HG02852 (cell line): ENCODE data around the gene CDC23.
"Not testable (repeated sequence)": the region's sequence is repeated elsewhere in the genome, so short reads cannot be mapped to it uniquely, and the experiment has no call there.

ENCODE experiments used
- ATAC-seq: cut with Tn5 transposase; IDR thresholded peaks from one replicate; pipeline ENCODE4 v1.9.1; 2021; ENCODE audit warnings: mild to moderate bottlenecking, moderate library complexity; ENCODE audit not compliant: unreplicated experiment

CDC23 gene, protein sequence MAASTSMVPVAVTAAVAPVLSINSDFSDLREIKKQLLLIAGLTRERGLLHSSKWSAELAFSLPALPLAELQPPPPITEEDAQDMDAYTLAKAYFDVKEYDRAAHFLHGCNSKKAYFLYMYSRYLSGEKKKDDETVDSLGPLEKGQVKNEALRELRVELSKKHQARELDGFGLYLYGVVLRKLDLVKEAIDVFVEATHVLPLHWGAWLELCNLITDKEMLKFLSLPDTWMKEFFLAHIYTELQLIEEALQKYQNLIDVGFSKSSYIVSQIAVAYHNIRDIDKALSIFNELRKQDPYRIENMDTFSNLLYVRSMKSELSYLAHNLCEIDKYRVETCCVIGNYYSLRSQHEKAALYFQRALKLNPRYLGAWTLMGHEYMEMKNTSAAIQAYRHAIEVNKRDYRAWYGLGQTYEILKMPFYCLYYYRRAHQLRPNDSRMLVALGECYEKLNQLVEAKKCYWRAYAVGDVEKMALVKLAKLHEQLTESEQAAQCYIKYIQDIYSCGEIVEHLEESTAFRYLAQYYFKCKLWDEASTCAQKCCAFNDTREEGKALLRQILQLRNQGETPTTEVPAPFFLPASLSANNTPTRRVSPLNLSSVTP

DNA sequence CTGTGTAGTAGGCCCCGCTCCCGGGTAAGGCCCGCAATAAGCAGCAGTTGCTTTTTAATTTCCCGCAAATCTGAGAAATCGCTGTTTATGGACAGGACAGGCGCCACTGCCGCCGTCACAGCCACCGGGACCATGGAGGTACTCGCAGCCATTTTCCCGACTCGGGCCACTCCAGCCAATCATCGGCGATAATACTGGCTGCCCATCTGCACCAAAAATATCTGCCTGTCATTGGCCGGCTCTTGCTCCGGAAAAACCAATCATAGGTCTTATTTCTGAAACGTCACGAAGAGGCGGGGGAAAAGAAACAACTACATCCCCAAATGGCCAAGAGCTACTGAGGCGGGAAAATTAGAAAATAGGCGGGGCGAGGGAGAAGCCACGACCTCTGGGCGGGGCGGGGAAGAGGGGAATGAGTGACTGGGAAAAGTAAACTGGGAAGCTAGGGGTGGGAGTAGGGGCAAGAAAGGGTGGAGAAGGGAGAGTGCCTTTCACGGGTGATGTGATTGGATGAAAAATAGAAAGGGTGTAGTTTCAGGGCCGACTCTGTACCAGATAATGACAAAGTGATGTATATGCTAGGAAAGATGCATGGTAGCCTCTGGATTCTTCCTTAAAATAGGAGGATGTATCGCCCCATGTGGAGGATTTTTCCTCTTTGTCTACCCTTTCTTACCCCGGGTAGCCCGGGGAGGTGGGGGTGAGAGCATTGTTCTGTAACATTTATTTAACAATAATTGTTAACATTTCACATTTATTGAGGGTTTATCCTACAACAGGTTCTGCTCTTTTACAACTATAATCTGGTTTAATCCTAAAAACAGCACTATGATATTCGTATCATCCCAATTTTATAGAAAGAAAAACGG is at the start of gene CDC23:
TSS of gene CDC23 (minus strand) at position 163 of the 869 bp plus-strand sequence. CDS start at position 152, 11 bp downstream.
- ATAC-seq: peak; percentile 94

DNA sequence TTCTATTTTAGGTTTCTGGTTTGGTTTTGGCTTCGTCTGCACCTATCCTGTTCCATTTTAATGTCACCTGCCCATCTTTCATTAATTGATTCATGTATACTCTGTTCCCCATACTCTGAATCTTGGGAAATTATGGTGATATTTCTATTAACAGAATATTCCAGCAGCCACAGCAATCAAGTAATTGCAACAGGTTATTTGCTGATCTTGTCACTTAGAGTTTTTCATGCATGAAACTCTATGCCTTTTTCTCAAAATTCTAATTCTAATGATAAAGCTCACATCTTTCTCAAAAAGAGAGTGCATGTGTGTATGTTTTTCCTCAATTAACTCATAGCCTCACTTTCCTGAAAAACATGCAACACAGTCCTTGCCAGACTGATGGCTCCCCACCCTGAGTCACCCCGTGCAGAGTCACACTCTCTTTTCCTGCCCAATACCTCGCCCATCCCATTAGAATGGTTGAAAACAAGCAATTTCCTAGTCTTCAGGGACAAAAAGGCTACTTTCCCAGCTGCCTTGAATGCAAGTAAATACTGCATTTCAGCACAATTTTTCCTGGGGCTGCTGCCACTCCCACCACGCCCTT is 45.7 kb upstream of the CDC23 start:
- no peak for ATAC-seq

GRCh38 chr5:138257583-138257982 is 44.5 kb upstream of the CDC23 start:
- no peak for ATAC-seq

DNA sequence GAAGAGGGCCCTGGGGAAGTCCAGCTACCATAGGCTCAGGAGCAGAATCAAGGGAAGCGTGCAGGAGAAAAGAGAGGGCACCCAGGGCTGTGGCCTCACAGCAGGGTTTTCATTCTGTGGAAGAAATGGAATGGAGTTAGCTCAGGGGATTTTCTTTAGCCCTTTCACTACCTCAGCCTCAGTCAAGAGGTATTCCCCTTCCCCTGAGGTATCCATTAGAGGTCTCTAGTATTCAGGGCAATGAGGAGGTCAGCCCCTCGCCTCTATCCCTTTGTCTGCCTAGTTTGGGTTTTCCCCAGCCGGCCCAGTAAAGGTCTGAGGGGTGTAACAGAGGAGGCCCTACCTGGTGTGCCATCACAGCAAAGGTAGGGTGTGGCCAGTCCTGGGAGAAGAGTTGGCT is 39.8 kb upstream of the CDC23 start:
- ATAC-seq: no peak

GRCh38 chr5:138247800-138248199 is 34.7 kb upstream of the CDC23 start:
- ATAC-seq: not testable (repeated sequence)

- ATAC-seq: no peak
These were observed 33.7 kb upstream of the CDC23 start for GRCh38 chr5:138246822-138247221.

DNA sequence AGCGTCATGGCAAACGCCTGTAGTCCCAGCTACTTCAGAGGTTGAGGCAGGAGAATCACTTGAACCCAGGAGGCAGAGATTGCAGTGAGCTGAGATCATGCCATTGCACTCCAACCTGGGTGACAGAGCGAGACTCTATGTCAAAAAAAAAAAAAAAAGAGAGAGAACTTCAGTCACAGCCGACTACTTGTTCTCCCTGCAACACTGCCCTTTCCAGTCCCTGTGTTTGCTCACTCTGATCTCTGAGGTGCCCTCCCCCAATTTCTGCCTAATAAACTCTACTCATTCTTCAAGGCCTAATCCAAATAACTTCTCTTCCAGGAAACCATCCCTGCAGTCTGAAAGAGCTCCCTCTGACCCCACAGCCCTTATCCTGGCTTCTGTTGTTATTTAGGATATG is 33.2 kb upstream of the CDC23 start:
- no peak for ATAC-seq

GRCh38 chr5:138245717-138246116 is 32.6 kb upstream of the CDC23 start:
- no peak for ATAC-seq

DNA sequence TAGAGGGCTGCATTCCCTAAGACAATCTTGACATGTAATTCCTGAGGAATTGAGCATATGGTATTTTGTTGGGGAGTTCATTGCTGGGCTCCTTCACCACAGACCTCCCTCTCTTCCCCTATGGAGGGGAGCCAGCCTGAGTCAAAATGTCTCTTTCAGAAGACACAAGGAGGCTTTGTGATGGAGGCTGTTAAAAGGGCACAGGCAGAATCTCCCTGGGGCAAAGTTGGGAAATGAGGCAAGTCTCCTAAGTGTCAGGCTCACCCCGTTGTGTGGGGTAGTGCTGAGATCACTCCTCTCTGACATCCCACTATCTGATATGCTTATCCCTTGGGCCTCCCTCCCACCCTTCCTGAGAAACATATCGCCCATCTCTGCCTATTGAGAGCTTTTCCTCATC is 30.7 kb upstream of the CDC23 start:
- no peak for ATAC-seq

DNA sequence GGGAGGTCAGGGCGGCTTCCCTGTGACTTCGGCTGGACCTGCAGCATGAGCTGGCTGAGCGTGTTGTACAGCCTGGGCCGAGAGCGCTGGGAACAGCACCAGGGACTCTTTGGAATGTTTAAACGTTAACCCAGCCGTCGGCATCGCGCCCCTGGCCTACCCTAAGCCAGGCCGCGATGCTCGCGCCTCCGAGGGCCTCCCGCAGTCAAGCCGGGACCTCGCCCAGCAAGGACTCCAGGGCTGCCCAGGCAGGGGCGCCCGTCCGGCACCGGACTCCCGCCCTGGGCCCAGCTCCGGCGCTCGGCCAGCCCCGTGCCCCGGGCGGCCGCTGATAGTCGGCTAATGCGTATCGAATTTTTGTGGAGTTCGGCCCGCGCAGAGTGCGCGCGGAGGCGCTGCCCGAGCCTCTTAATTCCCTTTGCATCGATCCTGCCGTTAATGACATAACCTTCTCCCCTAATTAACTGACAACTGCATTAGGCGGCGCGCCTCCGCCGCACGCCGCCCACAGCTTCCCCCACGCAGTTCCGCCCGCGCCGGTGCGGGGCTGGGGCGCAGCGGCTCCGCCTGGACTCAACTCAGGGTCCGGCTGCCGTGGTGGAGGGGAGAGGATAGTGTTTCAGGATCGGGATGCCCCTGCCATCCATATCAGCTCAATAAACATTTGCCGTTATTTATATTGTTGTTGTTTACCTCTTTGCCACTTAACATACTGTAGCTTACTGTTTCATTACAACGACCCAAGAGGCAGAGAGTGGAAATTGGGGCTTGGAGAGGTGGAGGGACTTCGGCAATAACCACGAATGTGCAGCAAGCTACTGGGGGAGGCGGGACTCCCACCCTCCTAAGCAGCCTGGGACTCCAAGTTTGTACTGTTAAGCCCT is 28.8 kb upstream of the CDC23 start:
- ATAC-seq: no peak

- ATAC-seq: no peak
These were observed 27.7 kb upstream of the CDC23 start for GRCh38 chr5:138240650-138241385.

GRCh38 chr5:138238034-138238433 is 24.9 kb upstream of the CDC23 start:
- ATAC-seq: no peak

DNA sequence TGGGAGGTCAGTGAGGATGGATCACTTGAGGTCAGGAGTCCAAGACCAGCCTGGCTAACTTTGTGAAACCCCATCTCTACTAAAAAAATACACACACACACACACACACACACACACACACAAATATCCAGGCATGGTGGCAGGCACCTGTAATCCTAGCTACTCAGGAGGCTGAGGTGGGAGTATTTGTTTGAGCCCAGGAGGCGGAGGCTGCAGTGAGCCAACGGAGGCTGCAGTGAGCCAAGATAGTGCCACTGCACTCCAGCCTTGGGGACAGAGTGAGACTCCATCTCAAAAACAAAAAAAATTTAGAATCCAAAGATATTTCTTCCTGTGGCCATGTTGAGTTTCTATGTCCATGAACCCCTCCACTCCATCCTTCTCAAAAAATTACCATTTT is 21.5 kb upstream of the CDC23 start:
- no peak for ATAC-seq

DNA sequence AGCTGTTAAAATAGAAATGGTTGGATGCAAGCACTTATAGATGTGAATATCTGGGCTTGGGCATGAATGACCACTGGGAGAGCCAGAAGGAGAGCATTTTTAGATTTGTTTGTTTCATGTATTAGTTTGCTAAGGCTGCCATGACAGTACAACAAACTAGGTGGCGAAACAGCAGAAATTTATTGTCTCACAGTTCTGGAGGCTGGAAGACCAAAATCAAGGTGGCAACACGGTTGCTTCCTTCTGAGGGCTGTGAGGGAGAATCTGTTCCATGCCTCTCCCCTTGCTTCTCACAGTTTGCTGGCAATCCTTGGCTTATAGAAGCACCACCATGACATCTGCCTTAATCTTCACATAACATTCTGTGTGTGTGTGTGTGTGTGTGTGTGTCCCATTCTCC is 20.2 kb upstream of the CDC23 start:
- ATAC-seq: no peak

GRCh38 chr5:138230981-138231589 is 18.0 kb upstream of the CDC23 start:
- no peak for ATAC-seq

DNA sequence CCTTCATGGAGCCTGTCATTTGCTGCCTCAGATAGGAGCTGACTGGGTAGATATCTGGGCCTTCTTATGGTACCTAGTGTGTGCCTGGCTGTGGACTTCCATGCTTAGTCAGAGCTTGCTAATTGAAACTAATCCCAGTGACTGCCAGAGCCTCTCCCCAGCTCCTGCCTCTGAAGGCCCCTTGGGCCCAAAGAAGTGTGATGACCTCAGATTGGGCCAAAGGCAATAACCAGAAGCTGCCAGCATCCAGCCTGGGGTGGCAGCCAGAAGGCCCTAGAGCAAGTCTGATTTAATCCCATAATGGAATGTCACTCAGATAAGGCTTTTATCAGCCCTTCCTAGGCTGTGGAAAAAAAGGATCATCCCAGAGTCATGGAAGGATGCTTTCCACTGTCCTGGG is 17.1 kb upstream of the CDC23 start:
- ATAC-seq: no peak

DNA sequence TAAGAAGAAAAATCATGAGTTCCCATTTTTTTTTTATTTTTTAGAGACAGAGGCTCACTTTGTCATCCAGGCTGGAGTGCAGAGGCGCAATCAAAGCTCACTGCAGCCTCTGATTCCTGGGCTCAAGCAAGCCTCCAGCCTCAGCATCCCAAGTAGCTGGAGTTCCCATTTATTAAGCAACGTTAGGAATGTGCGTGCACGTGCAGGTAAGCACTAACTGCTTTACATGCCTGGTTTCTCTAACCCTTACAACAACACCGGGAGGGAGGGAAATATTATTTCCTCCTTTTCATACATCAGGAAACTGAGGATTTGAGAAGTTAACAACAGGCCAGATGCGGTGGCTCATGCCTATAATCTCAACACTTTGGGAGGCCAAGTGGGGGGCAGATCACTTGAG is 16.3 kb upstream of the CDC23 start:
- no peak for ATAC-seq

- ATAC-seq: no peak
These were observed 13.8 kb upstream of the CDC23 start for GRCh38 chr5:138226910-138227309.

- ATAC-seq: no peak
These were observed 11.6 kb upstream of the CDC23 start for GRCh38 chr5:138224712-138225111.
